Measurements from ENCODE around the gene FGF22. TPM values are rescaled to one million over a fixed set of nuclear protein-coding genes. Genes with fewer than 3 reads are reported as not detected.

The FGF22 gene
- total RNA-seq, 1 donor from 2014 or later = 0.51 TPM

DNA sequence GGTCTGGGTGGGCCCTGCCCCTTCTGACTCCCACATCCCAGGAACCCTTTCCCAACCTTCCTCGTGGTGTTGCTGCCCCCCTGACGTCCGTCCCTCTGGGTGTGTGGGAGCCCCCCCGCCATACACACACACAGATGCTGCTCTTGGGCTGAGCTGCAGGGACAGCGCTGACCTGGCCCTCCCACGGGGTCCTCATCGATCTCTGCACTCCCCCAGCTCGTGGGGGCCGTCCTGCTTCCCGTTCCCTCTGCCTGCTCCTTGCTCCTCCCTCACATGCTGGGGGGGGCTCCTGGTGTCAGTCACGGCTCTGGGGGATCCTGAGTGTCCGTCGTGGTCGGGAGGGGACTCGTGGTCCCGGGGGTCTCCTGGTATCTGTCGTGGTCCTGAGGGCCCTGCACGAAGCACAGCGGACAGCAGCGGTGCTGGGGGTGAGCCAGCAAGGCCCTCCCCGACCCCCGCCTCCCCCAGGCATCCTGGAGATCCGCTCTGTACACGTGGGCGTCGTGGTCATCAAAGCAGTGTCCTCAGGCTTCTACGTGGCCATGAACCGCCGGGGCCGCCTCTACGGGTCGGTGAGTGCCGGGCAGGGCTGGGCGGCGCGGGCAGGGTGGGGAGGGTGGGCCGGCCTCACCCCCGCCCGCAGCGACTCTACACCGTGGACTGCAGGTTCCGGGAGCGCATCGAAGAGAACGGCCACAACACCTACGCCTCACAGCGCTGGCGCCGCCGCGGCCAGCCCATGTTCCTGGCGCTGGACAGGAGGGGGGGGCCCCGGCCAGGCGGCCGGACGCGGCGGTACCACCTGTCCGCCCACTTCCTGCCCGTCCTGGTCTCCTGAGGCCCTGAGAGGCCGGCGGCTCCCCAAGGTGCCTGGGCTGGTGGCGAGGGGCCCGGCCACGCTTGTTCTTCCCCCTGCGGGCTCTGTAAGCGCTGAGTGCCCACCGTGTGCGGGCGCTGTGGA lies 3.4 kb downstream of the FGF22 start:
- TF ChIP-seq, protein P1, sequence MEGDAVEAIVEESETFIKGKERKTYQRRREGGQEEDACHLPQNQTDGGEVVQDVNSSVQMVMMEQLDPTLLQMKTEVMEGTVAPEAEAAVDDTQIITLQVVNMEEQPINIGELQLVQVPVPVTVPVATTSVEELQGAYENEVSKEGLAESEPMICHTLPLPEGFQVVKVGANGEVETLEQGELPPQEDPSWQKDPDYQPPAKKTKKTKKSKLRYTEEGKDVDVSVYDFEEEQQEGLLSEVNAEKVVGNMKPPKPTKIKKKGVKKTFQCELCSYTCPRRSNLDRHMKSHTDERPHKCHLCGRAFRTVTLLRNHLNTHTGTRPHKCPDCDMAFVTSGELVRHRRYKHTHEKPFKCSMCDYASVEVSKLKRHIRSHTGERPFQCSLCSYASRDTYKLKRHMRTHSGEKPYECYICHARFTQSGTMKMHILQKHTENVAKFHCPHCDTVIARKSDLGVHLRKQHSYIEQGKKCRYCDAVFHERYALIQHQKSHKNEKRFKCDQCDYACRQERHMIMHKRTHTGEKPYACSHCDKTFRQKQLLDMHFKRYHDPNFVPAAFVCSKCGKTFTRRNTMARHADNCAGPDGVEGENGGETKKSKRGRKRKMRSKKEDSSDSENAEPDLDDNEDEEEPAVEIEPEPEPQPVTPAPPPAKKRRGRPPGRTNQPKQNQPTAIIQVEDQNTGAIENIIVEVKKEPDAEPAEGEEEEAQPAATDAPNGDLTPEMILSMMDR (conservative IDR thresholded peaks at IDR 0.05) = no peak
- Mint-ChIP-seq H3K4me1 (peaks cover 5% of the 10 kb centered on the region), H3K27ac (ENCODE audit: unreplicated experiment) (no peak overlapping the region), H3K4me3 (no peak overlapping the region), H3K36me3 (ENCODE audit: low read depth) (peaks cover 3% of the 10 kb centered on the region), H3K9me3 (no peaks in the 10 kb centered on the region), H3K27me3 (ENCODE audit: low read depth) (peaks cover 14% of the 10 kb centered on the region)
- no peak for DNase-seq (ENCODE audit: low read depth, low spot score)

- H3K27ac Mint-ChIP-seq (ENCODE audit: unreplicated experiment) = no peak overlapping the region
Observed at GRCh38 chr19:643736-644135, 4.1 kb downstream of the FGF22 start.

DNA sequence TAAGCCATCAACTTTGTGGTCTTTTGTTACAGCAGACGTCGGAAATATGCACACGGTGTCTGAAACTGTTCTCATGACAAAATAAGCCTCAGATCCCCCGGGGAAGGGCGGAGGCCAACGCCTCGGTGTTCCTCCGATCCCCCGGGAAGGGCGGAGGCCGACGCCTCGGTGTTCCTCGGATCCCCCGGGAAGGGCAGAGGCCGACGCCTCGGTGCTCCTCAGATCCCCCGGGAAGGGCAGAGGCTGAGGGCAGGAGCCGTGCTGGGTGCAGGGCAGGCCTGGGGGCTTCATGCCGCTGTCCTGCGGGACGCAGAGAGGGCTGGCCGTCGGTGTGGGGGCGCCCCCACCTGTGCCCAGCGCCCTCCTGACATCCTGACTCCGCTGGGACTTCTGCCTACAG lies 4.7 kb downstream of the FGF22 start:
- DNase-seq (ENCODE audit: low read depth, low spot score) = no peak
- Mint-ChIP-seq H3K36me3 (ENCODE audit: low read depth) (peaks cover 3% of the 10 kb centered on the region), H3K4me3 (no peak overlapping the region), H3K27ac (ENCODE audit: unreplicated experiment) (no peak overlapping the region), H3K27me3 (ENCODE audit: low read depth) (peaks cover 6% of the 10 kb centered on the region), H3K4me1 (peaks cover 1% of the 10 kb centered on the region), H3K9me3 (no peaks in the 10 kb centered on the region)
- TF ChIP-seq, protein P1 (conservative IDR thresholded peaks at IDR 0.05) = no peak

More at GRCh38 chr19:643736-644135, 4.1 kb downstream of the FGF22 start:
- peaks cover 3% of the 10 kb centered on the region for H3K36me3 Mint-ChIP-seq (ENCODE audit: low read depth)
- DNase-seq (ENCODE audit: low read depth, low spot score) = no peak
- no peaks in the 10 kb centered on the region for H3K9me3 Mint-ChIP-seq
- H3K27me3 Mint-ChIP-seq (ENCODE audit: low read depth) = peaks cover 11% of the 10 kb centered on the region
- peaks cover 5% of the 10 kb centered on the region for H3K4me1 Mint-ChIP-seq
- H3K4me3 Mint-ChIP-seq = no peak overlapping the region
- TF ChIP-seq, protein P1 (conservative IDR thresholded peaks at IDR 0.05) = no peak

GRCh38 chr19:644789-645188 lies 5.1 kb downstream of the FGF22 start:
- Mint-ChIP-seq H3K36me3 (ENCODE audit: low read depth) (peaks cover 3% of the 10 kb centered on the region), H3K27ac (ENCODE audit: unreplicated experiment) (no peak overlapping the region), H3K9me3 (no peaks in the 10 kb centered on the region), H3K4me1 (no peaks in the 10 kb centered on the region), H3K4me3 (no peak overlapping the region), H3K27me3 (ENCODE audit: low read depth) (peaks cover 5% of the 10 kb centered on the region)
- TF ChIP-seq, protein P1 (conservative IDR thresholded peaks at IDR 0.05) = no peak
- DNase-seq (ENCODE audit: low read depth, low spot score) = no peak

GRCh38 chr19:645912-646778 lies 6.5 kb downstream of the FGF22 start:
- Mint-ChIP-seq H3K27me3 (ENCODE audit: low read depth) (peaks cover 3% of the 10 kb centered on the region), H3K4me3 (no peak overlapping the region), H3K27ac (ENCODE audit: unreplicated experiment) (no peak overlapping the region), H3K4me1 (no peaks in the 10 kb centered on the region), H3K36me3 (ENCODE audit: low read depth) (peaks cover 3% of the 10 kb centered on the region), H3K9me3 (no peaks in the 10 kb centered on the region)
- DNase-seq (ENCODE audit: low read depth, low spot score) = no peak
- TF ChIP-seq, protein P1 (conservative IDR thresholded peaks at IDR 0.05) = no peak

All from neural crest cell (in vitro differentiated cells).